Immature natural killer cell (primary cell): Measurements from ENCODE around the gene KIRREL3. TPM values are rescaled to one million over a fixed set of nuclear protein-coding genes. Genes with fewer than 3 reads are reported as not detected.

Source experiments
- DNase-seq, 3 donors: peaks; one replicate each; pipeline ENCODE4 v3.0.0; 2022; ENCODE audit warnings: mixed read lengths in 1 of 3
- H3K27ac Mint-ChIP-seq, 6 donors: one replicate each; pipeline ENCODE4 v1.8.0; 2020; ENCODE audit warnings: mixed read lengths in 6 of 6, mild to moderate bottlenecking in 5 of 6, inconsistent platforms in 4 of 6, moderate library complexity in 3 of 6
- H3K27me3 Mint-ChIP-seq, 3 donors: one replicate each; pipeline ENCODE4 v1.8.0; 2020 to 2021; ENCODE audit warnings: low read depth in 3 of 3, mild to moderate bottlenecking in 3 of 3, mixed read lengths in 3 of 3, moderate library complexity in 3 of 3, inconsistent platforms in 1 of 3
- H3K36me3 Mint-ChIP-seq, 3 donors: one replicate each; pipeline ENCODE4 v1.8.0; 2020; ENCODE audit warnings: mixed read lengths in 3 of 3, inconsistent platforms in 2 of 3, mild to moderate bottlenecking in 2 of 3
- H3K4me1 Mint-ChIP-seq, 2 donors: one replicate each; pipeline ENCODE4 v1.8.0; 2020; ENCODE audit warnings: inconsistent platforms in 2 of 2, mild to moderate bottlenecking in 2 of 2, mixed read lengths in 2 of 2, moderate library complexity in 1 of 2
- H3K4me3 Mint-ChIP-seq, 5 donors: one replicate each; pipeline ENCODE4 v1.8.0; 2020; ENCODE audit warnings: mild to moderate bottlenecking in 5 of 5, mixed read lengths in 5 of 5, inconsistent platforms in 3 of 5, moderate library complexity in 3 of 5
- H3K9me3 Mint-ChIP-seq, 6 donors: one replicate each; pipeline ENCODE4 v1.8.0; 2020; ENCODE audit warnings: mild to moderate bottlenecking in 6 of 6, mixed read lengths in 6 of 6, inconsistent platforms in 4 of 6, moderate library complexity in 3 of 6
- polyA plus RNA-seq, 3 donors: library from polyadenylated mRNA; unstranded; fragments of 300-500 nt; fragmentation: Illumina TruSeq; gene quantifications; one replicate each; pipeline ENCODE4 v1.2.3, GENCODE V29; 2021

KIRREL3 gene
- polyA plus RNA-seq, 3 donors from 2014 or later, result 0.66 TPM; not detected in 2

DNA sequence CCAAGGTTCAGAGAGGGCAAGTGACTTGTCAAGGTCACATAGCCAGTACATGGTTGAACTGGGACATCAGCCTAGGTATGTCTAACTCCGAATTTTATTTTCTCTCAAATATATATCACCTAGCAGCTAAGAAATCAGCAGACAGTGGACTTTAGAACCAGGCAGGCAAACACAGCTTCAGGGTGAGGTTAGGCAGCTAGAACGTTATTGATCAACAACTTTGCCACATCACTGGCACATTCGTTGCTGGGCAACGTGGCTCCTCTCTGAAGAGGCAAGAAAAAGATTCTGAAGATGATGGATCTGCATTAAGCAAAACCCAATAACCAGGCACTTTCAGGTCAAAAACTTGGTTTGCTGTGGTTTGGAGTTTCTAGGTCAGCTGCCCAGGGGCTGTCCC, 258.0 kb downstream of the KIRREL3 start:
- DNase-seq, result no peak
- no peaks in the 10 kb centered on the region for H3K36me3 Mint-ChIP-seq
- no peak overlapping the region for H3K27ac Mint-ChIP-seq
- H3K4me1 Mint-ChIP-seq, result peaks cover 14 to 15% of the 10 kb centered on the region in 2 donors
- peaks cover 0 to 4% (median 4%) of the 10 kb centered on the region in 3 donors for H3K27me3 Mint-ChIP-seq
- no peaks in the 10 kb centered on the region for H3K9me3 Mint-ChIP-seq
- no peak overlapping the region for H3K4me3 Mint-ChIP-seq

GRCh38 chr11:126740846-126741245, 259.7 kb downstream of the KIRREL3 start:
- Mint-ChIP-seq H3K4me1 (peaks cover 8 to 14% of the 10 kb centered on the region in 2 donors), H3K4me3 (no peak overlapping the region), H3K9me3 (no peaks in the 10 kb centered on the region), H3K36me3 (no peaks in the 10 kb centered on the region), H3K27ac (no peak overlapping the region), H3K27me3 (peaks cover 0 to 4% (median 4%) of the 10 kb centered on the region in 3 donors)
- DNase-seq, result no peak

DNA sequence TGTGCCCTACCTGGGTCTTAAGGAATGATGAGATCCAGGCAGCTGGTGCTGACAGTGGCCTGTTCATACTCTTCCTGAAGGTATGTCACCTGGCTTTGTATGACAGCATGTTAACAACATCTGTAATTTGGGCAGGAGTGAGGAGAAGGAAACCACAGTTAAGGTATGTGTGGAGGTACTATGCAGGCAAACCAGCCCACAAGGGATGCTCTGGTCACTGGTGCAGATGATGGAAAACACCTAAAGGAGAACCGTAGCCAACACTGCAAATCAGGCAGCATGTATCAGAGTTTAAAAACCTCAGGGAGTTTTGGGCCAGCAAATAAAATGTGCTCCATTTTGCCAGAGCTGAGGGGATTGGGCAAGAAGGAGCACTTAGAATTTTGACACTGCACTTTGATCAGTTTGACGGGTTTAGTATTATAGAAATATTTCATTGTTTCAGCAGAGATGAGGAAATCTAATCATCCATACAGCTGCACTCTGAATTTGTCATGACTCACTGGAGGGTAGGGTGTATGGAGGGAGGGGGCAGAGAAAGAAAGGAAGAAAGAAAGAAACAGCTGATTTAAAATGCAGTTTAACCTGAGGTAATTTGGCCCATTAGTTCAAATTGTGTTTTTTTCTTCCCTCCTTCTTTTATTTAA, 260.9 kb downstream of the KIRREL3 start:
- Mint-ChIP-seq H3K27ac (peak overlapping the region in 1 of 6 donors; percentile 31), H3K4me1 (peaks cover 10 to 15% of the 10 kb centered on the region in 2 donors), H3K9me3 (no peaks in the 10 kb centered on the region), H3K36me3 (no peaks in the 10 kb centered on the region), H3K4me3 (no peak overlapping the region), H3K27me3 (peaks cover 0 to 4% (median 4%) of the 10 kb centered on the region in 3 donors)
- DNase-seq, result no peak

GRCh38 chr11:126738295-126739031, 262.1 kb downstream of the KIRREL3 start:
- Mint-ChIP-seq H3K4me1 (peaks cover 17 to 21% of the 10 kb centered on the region in 2 donors), H3K27me3 (peaks cover 0 to 4% (median 4%) of the 10 kb centered on the region in 3 donors), H3K27ac (no peak overlapping the region), H3K9me3 (no peaks in the 10 kb centered on the region), H3K36me3 (no peaks in the 10 kb centered on the region), H3K4me3 (no peak overlapping the region)
- DNase-seq, result no peak

DNA sequence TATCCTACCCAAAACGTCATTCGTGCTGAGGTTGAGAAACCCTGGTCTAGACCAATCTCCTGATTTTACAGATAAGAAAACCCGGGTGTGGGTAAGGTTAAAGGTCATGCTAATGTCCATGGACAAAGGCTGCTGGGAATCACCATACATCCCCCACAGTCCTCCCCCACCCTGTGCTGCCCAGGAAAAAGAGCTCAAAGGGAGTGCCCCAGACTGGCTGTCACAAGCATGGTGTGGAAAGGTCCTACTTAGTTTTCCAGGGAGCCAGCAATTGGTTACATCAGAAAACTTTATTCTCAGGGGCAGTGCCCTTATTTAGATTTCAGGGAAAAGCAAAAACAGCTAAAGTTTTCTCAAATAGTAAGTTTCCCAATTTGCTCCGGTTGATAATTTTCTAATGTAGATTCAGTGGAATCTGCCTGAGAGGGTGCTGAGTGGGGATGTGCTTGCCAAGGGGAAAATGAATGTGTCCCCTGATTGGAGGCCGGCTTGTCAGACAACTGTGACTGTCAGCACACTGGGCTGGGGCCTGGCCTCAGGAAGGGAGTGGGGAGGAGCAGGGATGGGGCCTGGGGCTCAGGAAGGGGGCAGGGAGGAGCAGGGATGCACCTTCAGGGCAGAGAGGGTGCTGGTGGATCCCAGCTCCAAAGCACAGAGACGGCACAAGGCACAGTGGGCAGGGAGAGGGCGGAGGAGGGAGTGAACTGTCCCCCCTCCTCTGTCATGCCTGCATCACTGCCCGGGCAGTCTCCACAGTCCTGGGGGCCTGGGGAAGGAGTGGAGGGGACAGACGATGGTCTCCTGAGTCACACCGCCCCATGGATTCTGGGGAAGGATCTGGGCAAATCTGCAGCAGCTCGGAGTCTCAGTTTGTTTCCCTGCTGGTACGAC, 263.6 kb downstream of the KIRREL3 start:
- Mint-ChIP-seq H3K27ac (peak overlapping the region in 1 of 6 donors; percentile 87), H3K27me3 (peaks cover 0 to 4% (median 4%) of the 10 kb centered on the region in 3 donors), H3K9me3 (no peaks in the 10 kb centered on the region)

GRCh38 chr11:126734752-126735151, 265.8 kb downstream of the KIRREL3 start:
- Mint-ChIP-seq H3K27ac (peak overlapping the region; percentile 6 to 87 (median 64)), H3K27me3 (peaks cover 0 to 5% (median 4%) of the 10 kb centered on the region in 3 donors), H3K4me3 (peak overlapping the region; percentile 5 to 78 (median 52)), H3K4me1 (peaks cover 42 to 44% of the 10 kb centered on the region in 2 donors), H3K9me3 (no peaks in the 10 kb centered on the region), H3K36me3 (peaks cover 0 to 4% (median 0%) of the 10 kb centered on the region in 3 donors)
- DNase-seq, result peak in 2 of 3 donors; percentile 25 to 29

More for the DNA sequence above, 263.6 kb downstream of the KIRREL3 start:
- Mint-ChIP-seq H3K4me3 (no peak overlapping the region), H3K4me1 (peaks cover 33 to 34% of the 10 kb centered on the region in 2 donors), H3K36me3 (no peaks in the 10 kb centered on the region)
- DNase-seq, result no peak

GRCh38 chr11:126733685-126734084, 266.9 kb downstream of the KIRREL3 start:
- no peak for DNase-seq
- peak overlapping the region in 3 of 6 donors; percentile 77 to 88 (median 84) for H3K27ac Mint-ChIP-seq
- H3K4me1 Mint-ChIP-seq, result peaks cover 42 to 44% of the 10 kb centered on the region in 2 donors
- peaks cover 0 to 4% (median 0%) of the 10 kb centered on the region in 3 donors for H3K36me3 Mint-ChIP-seq
- peaks cover 0 to 5% (median 1%) of the 10 kb centered on the region in 3 donors for H3K27me3 Mint-ChIP-seq
- peak overlapping the region in 2 of 5 donors; percentile 70 to 74 for H3K4me3 Mint-ChIP-seq
- H3K9me3 Mint-ChIP-seq, result no peaks in the 10 kb centered on the region

DNA sequence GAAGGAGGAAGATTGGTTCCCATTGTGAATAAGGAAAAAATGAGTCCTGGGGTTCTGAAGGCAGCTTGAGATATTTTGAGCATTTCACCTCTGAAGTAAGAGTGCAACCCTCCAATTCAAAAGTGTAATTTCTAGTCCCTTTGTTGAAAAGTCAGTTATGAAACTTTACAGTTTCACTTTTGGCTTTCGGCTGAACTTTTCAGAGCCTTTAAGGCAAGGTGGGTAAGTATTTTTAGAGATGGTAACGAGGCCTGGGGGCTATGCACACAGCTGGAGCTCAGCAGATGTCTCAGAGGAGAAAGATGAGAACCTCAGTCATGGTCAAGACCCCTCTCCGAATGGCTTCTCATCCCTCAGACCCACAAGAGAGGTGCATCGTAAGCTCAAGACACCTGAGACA, 267.6 kb downstream of the KIRREL3 start:
- Mint-ChIP-seq H3K27ac (peak overlapping the region in 5 of 6 donors; percentile 66 to 88 (median 78)), H3K27me3 (peaks cover 0 to 4% (median 0%) of the 10 kb centered on the region in 3 donors), H3K4me3 (peak overlapping the region in 4 of 5 donors; percentile 43 to 74 (median 66)), H3K4me1 (peaks cover 42 to 44% of the 10 kb centered on the region in 2 donors), H3K9me3 (no peaks in the 10 kb centered on the region), H3K36me3 (peaks cover 0 to 4% (median 0%) of the 10 kb centered on the region in 3 donors)
- no peak for DNase-seq

GRCh38 chr11:126731576-126732142, 268.9 kb downstream of the KIRREL3 start:
- Mint-ChIP-seq H3K9me3 (no peaks in the 10 kb centered on the region), H3K27me3 (peaks cover 0 to 2% (median 0%) of the 10 kb centered on the region in 3 donors), H3K36me3 (peaks cover 0 to 4% (median 0%) of the 10 kb centered on the region in 3 donors), H3K4me3 (peak overlapping the region in 4 of 5 donors; percentile 18 to 74 (median 56)), H3K4me1 (peaks cover 42 to 44% of the 10 kb centered on the region in 2 donors), H3K27ac (peak overlapping the region in 4 of 6 donors; percentile 4 to 88 (median 37))
- no peak for DNase-seq

- no peak for DNase-seq
- Mint-ChIP-seq H3K27me3 (peaks cover 0 to 2% (median 0%) of the 10 kb centered on the region in 3 donors), H3K4me1 (peaks cover 13 to 15% of the 10 kb centered on the region in 2 donors), H3K27ac (no peak overlapping the region), H3K4me3 (no peak overlapping the region), H3K9me3 (no peaks in the 10 kb centered on the region), H3K36me3 (peaks cover 0 to 4% (median 0%) of the 10 kb centered on the region in 3 donors)
Observed at GRCh38 chr11:126727381-126727780, 273.2 kb downstream of the KIRREL3 start.

DNA sequence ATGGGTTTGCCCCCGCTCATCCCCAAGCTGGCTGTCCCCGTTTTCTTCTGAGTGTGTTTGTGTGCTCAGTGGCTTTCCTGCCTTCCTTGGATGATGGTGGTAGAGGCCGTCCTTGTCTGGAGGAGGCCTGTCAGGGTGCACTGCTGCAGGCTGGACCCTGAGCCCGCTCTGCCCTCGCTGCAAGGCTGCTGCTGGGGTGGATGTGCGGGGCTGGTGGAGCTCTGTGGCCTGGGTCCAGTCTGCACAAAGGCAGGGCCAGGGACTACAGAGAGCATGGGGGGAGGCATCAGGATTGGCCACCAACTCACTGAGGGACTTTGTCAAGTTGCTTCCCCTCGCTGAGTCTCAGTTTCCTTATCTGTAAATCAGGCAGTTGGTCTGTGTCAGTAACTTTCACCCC, 275.0 kb downstream of the KIRREL3 start:
- H3K27ac Mint-ChIP-seq, result no peak overlapping the region
- H3K27me3 Mint-ChIP-seq, result peaks cover 0 to 5% (median 0%) of the 10 kb centered on the region in 3 donors
- H3K9me3 Mint-ChIP-seq, result no peaks in the 10 kb centered on the region
- DNase-seq, result no peak
- H3K4me1 Mint-ChIP-seq, result no peaks in the 10 kb centered on the region
- H3K36me3 Mint-ChIP-seq, result no peaks in the 10 kb centered on the region
- no peak overlapping the region for H3K4me3 Mint-ChIP-seq

- H3K27ac Mint-ChIP-seq, result no peak overlapping the region
- peaks cover 0 to 5% (median 0%) of the 10 kb centered on the region in 3 donors for H3K27me3 Mint-ChIP-seq
- no peak for DNase-seq
- H3K9me3 Mint-ChIP-seq, result no peaks in the 10 kb centered on the region
- H3K4me1 Mint-ChIP-seq, result no peaks in the 10 kb centered on the region
- H3K36me3 Mint-ChIP-seq, result no peaks in the 10 kb centered on the region
- H3K4me3 Mint-ChIP-seq, result no peak overlapping the region
Observed at GRCh38 chr11:126725043-126725442, 275.5 kb downstream of the KIRREL3 start.

DNA sequence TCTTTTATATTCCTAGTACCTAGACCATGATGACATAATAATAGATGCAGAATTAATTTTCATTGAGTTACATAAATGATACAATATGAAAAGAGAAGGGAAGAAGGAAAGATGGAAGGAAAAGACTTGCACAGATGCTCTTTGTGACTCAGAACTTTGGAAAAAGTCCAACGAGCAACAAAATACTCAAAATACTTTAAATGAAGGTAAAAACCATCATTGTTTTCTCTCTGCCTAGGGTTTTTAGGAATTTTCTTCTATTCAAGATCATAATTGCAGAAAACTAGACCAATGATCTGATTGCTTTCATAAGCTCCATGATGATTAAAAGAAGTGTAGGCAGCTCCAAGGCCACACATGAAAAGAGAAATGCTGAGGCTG, 276.9 kb downstream of the KIRREL3 start:
- no peak overlapping the region for H3K27ac Mint-ChIP-seq
- no peak overlapping the region for H3K4me3 Mint-ChIP-seq
- peaks cover 0 to 10% (median 2%) of the 10 kb centered on the region in 3 donors for H3K27me3 Mint-ChIP-seq
- no peak for DNase-seq
- H3K4me1 Mint-ChIP-seq, result no peaks in the 10 kb centered on the region
- no peaks in the 10 kb centered on the region for H3K36me3 Mint-ChIP-seq
- H3K9me3 Mint-ChIP-seq, result no peaks in the 10 kb centered on the region
